B cell (primary cell): ENCODE data around the gene MIPOL1. TPM values are rescaled to one million over a fixed set of nuclear protein-coding genes. Genes with fewer than 3 reads are reported as not detected.

Source experiments
- ATAC-seq: fragments of 200-7000 bp; cut with Tn5 transposase; one replicate; pipeline ENCODE4 v1.10.0; 2021; ENCODE audit warnings: low read depth, mild to moderate bottlenecking, moderate number of reproducible peaks, moderate library complexity
- CTCF ChIA-PET: fragments of 350-600 bp; sonication (Branson Sonifier 250); formaldehyde crosslinking; loops from one replicate; lab custom pipeline; 2021; ENCODE audit warnings: antibody characterized with exemption, inconsistent platforms; lab: Charles Lee
- POLR2A ChIA-PET: fragments of 350-600 bp; sonication (Branson Sonifier 250); formaldehyde crosslinking; loops from one replicate; lab custom pipeline; 2021; ENCODE audit warnings: antibody characterized with exemption; lab: Charles Lee
- DNase-seq: peaks from one replicate; pipeline ENCODE4 v3.0.0; 2013
- H2AFZ ChIP-seq: 2 replicates; pipeline ENCODE4 v1.6.1; 2012; ENCODE audit warnings: mild to moderate bottlenecking, low read depth, low read length; ENCODE audit not compliant: insufficient read depth, poor library complexity, severe bottlenecking
- H3K27ac ChIP-seq, 2 donors: 1 replicate in 1 of 2; 2 replicates in 1 of 2; pipeline ENCODE4 v1.5.1; 2012 to 2013; ENCODE audit warnings: low read length in 2 of 2, mild to moderate bottlenecking in 2 of 2, moderate library complexity in 1 of 2
- H3K27me3 ChIP-seq, 4 experiments: fragments of 200-600 bp in 1 of 4; sonication (generic) in 1 of 4; replicated peaks in 1 of 4; 1 replicate in 2 of 4; 2 replicates in 2 of 4; pipeline versions ENCODE4 v1.6.1 to v1.7.0; 2013 to 2016; ENCODE audit warnings: low read length in 3 of 4, mild to moderate bottlenecking in 2 of 4, mixed read lengths in 1 of 4, moderate library complexity in 1 of 4; ENCODE audit not compliant: insufficient read depth in 4 of 4, control insufficient read depth in 3 of 4; ENCODE audit errors: control extremely low read depth in 1 of 4
- H3K36me3 ChIP-seq, 2 experiments: replicated peaks in 1 of 2; 1 replicate in 1 of 2; 2 replicates in 1 of 2; pipeline versions ENCODE4 v1.6.1 to v1.7.1; 2013; ENCODE audit warnings: low read length in 1 of 2; ENCODE audit not compliant: insufficient read depth in 2 of 2, control insufficient read depth in 1 of 2; ENCODE audit errors: control extremely low read depth in 1 of 2, extremely low read depth in 1 of 2
- H3K4me1 ChIP-seq, 2 donors: fragments of 200-600 bp in 1 of 2; sonication (generic) in 1 of 2; 1 replicate in 1 of 2; 2 replicates in 1 of 2; pipeline versions ENCODE4 v1.5.1 to v1.6.1; 2013 to 2017; ENCODE audit warnings: low read length in 2 of 2; ENCODE audit not compliant: control insufficient read depth in 2 of 2, insufficient read depth in 2 of 2
- H3K4me2 ChIP-seq: replicated peaks from 2 replicates; pipeline ENCODE3; 2012; ENCODE audit warnings: mild to moderate bottlenecking, low read depth, low read length; ENCODE audit not compliant: poor library complexity, severe bottlenecking
- H3K4me3 ChIP-seq, 5 experiments: fragments of 200-600 bp in 1 of 5; sonication (generic) in 1 of 5; 1 replicate in 3 of 5; 2 replicates in 2 of 5; pipeline versions ENCODE4 v1.5.1 to v1.7.0; 2011 to 2016; ENCODE audit warnings: low read length in 4 of 5, mild to moderate bottlenecking in 4 of 5, low read depth in 2 of 5, control low read depth in 1 of 5, moderate library complexity in 1 of 5; ENCODE audit not compliant: insufficient read depth in 1 of 5; ENCODE audit errors: control extremely low read depth in 1 of 5, extremely low read depth in 1 of 5
- H3K79me2 ChIP-seq: fragments of 200-600 bp; sonication (generic); one replicate; pipeline ENCODE4 v1.6.0; 2016; ENCODE audit warnings: low read length; ENCODE audit not compliant: control insufficient read depth, insufficient read depth
- H3K9ac ChIP-seq: fragments of 200-600 bp; sonication (generic); 2 replicates; pipeline ENCODE4 v1.6.1; 2017; ENCODE audit warnings: mild to moderate bottlenecking, low read length, moderate library complexity
- H3K9me3 ChIP-seq, 3 donors: one replicate each; pipeline versions ENCODE4 v1.6.1 to v1.7.1; 2013; ENCODE audit warnings: low read length in 2 of 3; ENCODE audit not compliant: control insufficient read depth in 2 of 3, insufficient read depth in 1 of 3; ENCODE audit errors: control extremely low read depth in 1 of 3
- H4K20me1 ChIP-seq: 2 replicates; pipeline ENCODE4 v1.6.0; 2012; ENCODE audit warnings: mild to moderate bottlenecking, low read length; ENCODE audit not compliant: insufficient read depth, control insufficient read depth, poor library complexity, severe bottlenecking
- H3K27ac Mint-ChIP-seq: one replicate; pipeline ENCODE4 v1.8.0; 2021; ENCODE audit warnings: mixed read lengths
- H3K27me3 Mint-ChIP-seq: one replicate; pipeline ENCODE4 v1.8.0; 2021; ENCODE audit warnings: mixed read lengths
- H3K4me1 Mint-ChIP-seq: one replicate; pipeline ENCODE4 v1.8.0; 2021; ENCODE audit warnings: mixed read lengths
- H3K4me3 Mint-ChIP-seq: one replicate; pipeline ENCODE4 v1.8.0; 2021; ENCODE audit warnings: mixed read lengths
- H3K9me3 Mint-ChIP-seq: one replicate; pipeline ENCODE4 v1.8.0; 2022; ENCODE audit warnings: mixed read lengths; ENCODE audit not compliant: insufficient read depth
- CTCF ChIP-seq: fragments of 200-600 bp; IDR thresholded peaks from one replicate; pipeline ENCODE4 v1.8.0; 2022; ENCODE audit warnings: antibody characterized with exemption, mild to moderate bottlenecking
- EZH2 ChIP-seq: IDR thresholded peaks from 2 replicates; pipeline ENCODE4 v1.6.1; 2012; ENCODE audit warnings: borderline replicate concordance, low read depth, mild to moderate bottlenecking, moderate library complexity, low read length; ENCODE audit not compliant: insufficient read depth, poor library complexity, severe bottlenecking
- WGBS: methylation state at CpG from one replicate; pipeline ENCODE4 v1.1.5; 2013; ENCODE audit warnings: missing lambda C conversion rate; ENCODE audit not compliant: insufficient coverage; 5-methylcytosine and 5-hydroxymethylcytosine counted together
- intact Hi-C: fragments of 100-400 bp; cut with micrococcal nuclease; formaldehyde crosslinking; loops from one replicate; pipeline ENCODE4 v1.10.0; 2022
- polyA plus RNA-seq: library from polyadenylated mRNA; depleted of rRNA; stranded (reverse); fragments of >200 nt; gene quantifications from 2 replicates; pipeline ENCODE4 v1.2.3, GENCODE V29; 2012
- total RNA-seq, 2 donors: library from RNA; stranded (reverse); fragments of 120-200 nt in 1 of 2; gene quantifications; 1 replicate in 1 of 2; 2 replicates in 1 of 2; pipeline versions ENCODE4 v1.2.3 to v1.2.4, GENCODE V29; 2013 to 2022

The MIPOL1 gene
- total and polyA plus RNA-seq, 2 donors (not counting 1 experiment from before 2014, with no cell fraction given) = 0.17 TPM; not detected in 1

GRCh38 chr14:37185670-37186069, 12.1 kb upstream of the MIPOL1 start:
- Mint-ChIP-seq H3K4me1 (no peaks in the 10 kb centered on the region), H3K27me3 (no peaks in the 10 kb centered on the region), H3K9me3 (no peaks in the 10 kb centered on the region), H3K27ac (no peak overlapping the region), H3K4me3 (no peak overlapping the region)
- Histone ChIP-seq H4K20me1 (no peaks in the 10 kb centered on the region), H3K4me1 (no peaks in the 10 kb centered on the region), H3K27me3 (no peaks in the 10 kb centered on the region), H3K79me2 (no peaks in the 10 kb centered on the region), H3K27ac (no peak overlapping the region), H3K4me3 (no peak overlapping the region), H3K9ac (no peak overlapping the region), H3K4me2 (no peak overlapping the region), H2AFZ (no peak overlapping the region), H3K36me3 (no peaks in the 10 kb centered on the region), H3K9me3 (peaks cover 0 to 12% (median 0%) of the 10 kb centered on the region in 3 donors)
- POLR2A ChIA-PET = no interaction called here
- TF ChIP-seq EZH2 (no peak), CTCF (no peak)
- DNase-seq = no peak
- CTCF ChIA-PET = no interaction called here
- intact Hi-C loops = no loop called here
- no peak for ATAC-seq

DNA sequence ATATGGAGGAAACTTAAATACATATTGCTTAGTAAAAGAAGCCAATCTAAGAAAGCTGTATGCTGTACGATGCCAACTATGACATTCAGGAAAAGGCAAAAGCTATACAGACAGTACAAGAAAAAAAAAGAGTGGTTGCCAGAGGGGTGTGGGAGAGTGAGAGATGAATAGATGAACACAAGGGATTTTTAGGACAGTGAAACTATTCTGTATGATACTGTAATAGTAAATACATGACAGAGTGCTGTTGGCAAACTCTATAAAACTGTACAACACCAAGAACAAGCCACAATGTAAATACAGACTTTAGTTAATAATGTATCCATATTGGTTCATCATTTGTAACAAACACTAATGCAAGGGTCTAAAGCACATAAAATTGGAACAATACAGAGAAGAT, 10.9 kb upstream of the MIPOL1 start:
- Histone ChIP-seq H3K9me3 (peaks cover 0 to 5% (median 0%) of the 10 kb centered on the region in 3 donors), H3K36me3 (no peaks in the 10 kb centered on the region), H3K4me1 (no peaks in the 10 kb centered on the region), H3K27me3 (no peaks in the 10 kb centered on the region), H3K79me2 (no peaks in the 10 kb centered on the region), H3K27ac (no peak overlapping the region), H2AFZ (no peak overlapping the region), H3K4me3 (no peak overlapping the region), H4K20me1 (no peaks in the 10 kb centered on the region), H3K9ac (no peak overlapping the region), H3K4me2 (no peak overlapping the region)
- ChIA-PET CTCF (interaction anchor here (0.7 kb wide), 1 partner anchor 418 kb away, joined by 3 read pairs; no protein-coding TSS in a partner anchor), POLR2A (interaction anchor here (0.7 kb wide), 1 partner anchor 1208 kb away, joined by 15 read pairs; no protein-coding TSS in a partner anchor)
- DNase-seq = no peak
- intact Hi-C loops = no loop called here
- H3K9me3 Mint-ChIP-seq = no peaks in the 10 kb centered on the region
- H3K27ac Mint-ChIP-seq = no peak overlapping the region
- TF ChIP-seq CTCF = no peak
- TF ChIP-seq EZH2 = no peak
- H3K4me1 Mint-ChIP-seq = no peaks in the 10 kb centered on the region
- no peaks in the 10 kb centered on the region for H3K27me3 Mint-ChIP-seq
- no peak for ATAC-seq
- H3K4me3 Mint-ChIP-seq = no peak overlapping the region
- 100% methylated on average over 1 of the region's 1 CpG for WGBS
